ENCODE measurements around the gene ZNF599. TPM values are rescaled to one million over a fixed set of nuclear protein-coding genes. Genes with fewer than 3 reads are reported as not detected.

ZNF599 gene
- total and polyA plus RNA-seq, 2 donors (not counting 1 experiment from before 2014, with no cell fraction given): 6.0 to 7.6 TPM

Other genes with a start within 250 kb of the ZNF599 start
- 0.91 and 2.8 TPM in 2 replicates for gene SCGB2B2, start 96.1 kb downstream of the ZNF599 start, total RNA-seq
- gene SCGB2B2, start 96.1 kb downstream of the ZNF599 start, polyA plus RNA-seq: 0.06 and 0.21 TPM in 2 replicates
- gene ZNF302, start 95.5 kb downstream of the ZNF599 start, total RNA-seq: 48.4 and 51.6 TPM in 2 replicates
- 16.9 and 20.4 TPM in 2 replicates for gene ZNF302, start 95.5 kb downstream of the ZNF599 start, polyA plus RNA-seq
- 13.6 and 13.8 TPM in 2 replicates for gene ZNF181, start 39.0 kb downstream of the ZNF599 start, total RNA-seq
- gene ZNF181, start 39.0 kb downstream of the ZNF599 start, polyA plus RNA-seq: 11.7 and 13.0 TPM in 2 replicates
- gene ZNF30, start 153.7 kb upstream of the ZNF599 start, total RNA-seq: 3.3 and 5.1 TPM in 2 replicates
- 2.5 and 3.3 TPM in 2 replicates for gene ZNF30, start 153.7 kb upstream of the ZNF599 start, polyA plus RNA-seq
- gene ZNF792, start 191.0 kb upstream of the ZNF599 start, total RNA-seq: 10.9 and 11.2 TPM in 2 replicates
- gene ZNF792, start 191.0 kb upstream of the ZNF599 start, polyA plus RNA-seq: 2.6 and 3.8 TPM in 2 replicates
- gene GRAMD1A, start 227.1 kb upstream of the ZNF599 start, total RNA-seq: 102 TPM in 2 replicates
- gene GRAMD1A, start 227.1 kb upstream of the ZNF599 start, polyA plus RNA-seq: 83.8 and 90.5 TPM in 2 replicates